Ascending aorta (tissue), 2 donors: Measurements from ENCODE around the gene RXRG. TPM values are rescaled to one million over a fixed set of nuclear protein-coding genes. Genes with fewer than 3 reads are reported as not detected.

Source experiments
- DNase-seq, 2 donors: peaks; one replicate each; pipeline ENCODE4 v3.0.0-alpha.2; 2019; ENCODE audit warnings: low spot score in 2 of 2
- H3K27ac ChIP-seq, 2 donors: fragments of 200-600 bp; sonication (generic); one replicate each; pipeline ENCODE4 v1.5.1; 2016 to 2017; ENCODE audit warnings: mild to moderate bottlenecking in 1 of 2
- H3K27me3 ChIP-seq: fragments of 200-600 bp; sonication (generic); one replicate; pipeline ENCODE4 v1.5.1; 2017
- H3K36me3 ChIP-seq, 2 donors: fragments of 200-600 bp; sonication (generic); one replicate each; pipeline ENCODE4 v1.5.1; 2016
- H3K4me1 ChIP-seq, 2 donors: fragments of 200-600 bp; sonication (generic); one replicate each; pipeline ENCODE4 v1.5.1; 2016 to 2017; ENCODE audit warnings: mild to moderate bottlenecking in 1 of 2
- H3K4me3 ChIP-seq, 2 donors: fragments of 200-600 bp; sonication (generic); one replicate each; pipeline ENCODE4 v1.5.1; 2016 to 2017; ENCODE audit warnings: mild to moderate bottlenecking in 1 of 2
- H3K9me3 ChIP-seq, 2 donors: fragments of 200-600 bp; sonication (generic); one replicate each; pipeline ENCODE4 v1.5.1; 2016
- CTCF ChIP-seq, 3 experiments: fragments of 200-600 bp in 2 of 3; fragments of 450-650 bp in 1 of 3; sonication (generic) in 2 of 3; IDR thresholded peaks; one replicate each; pipeline ENCODE4 v1.5.1; 2016 to 2019; ENCODE audit warnings: antibody characterized with exemption in 3 of 3, mild to moderate bottlenecking in 1 of 3, moderate library complexity in 1 of 3
- intact Hi-C: fragments of 100-400 bp; cut with DNase I; formaldehyde crosslinking; loops from one replicate; pipeline ENCODE4 v1.15.1; 2023
- total RNA-seq: library from RNA; depleted of rRNA; stranded (reverse); fragments of >200 nt; gene quantifications from one replicate; pipeline ENCODE4 v1.1.0, GENCODE V29; 2016

RXRG gene
- total RNA-seq, 1 donor from 2014 or later, result not detected

DNA sequence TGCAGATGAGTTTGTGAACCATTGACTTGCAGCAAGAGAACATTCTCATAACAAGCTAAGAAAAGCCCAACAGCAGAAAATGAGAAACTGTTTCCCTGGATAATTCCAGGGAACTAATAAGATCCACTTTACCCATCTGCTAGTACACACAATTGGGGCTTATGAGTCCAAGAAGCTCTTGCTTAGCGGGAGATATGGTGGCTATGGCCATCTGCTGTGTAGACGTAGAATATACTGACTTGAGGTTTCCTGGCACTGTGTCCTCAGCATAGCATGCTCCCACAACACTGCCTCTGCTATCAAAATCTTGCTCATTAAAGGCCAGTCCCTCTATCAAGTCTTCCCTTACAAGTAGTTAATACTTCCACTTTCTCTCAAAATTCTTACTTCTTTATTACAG is 6.8 kb upstream of the RXRG start:
- TF ChIP-seq CTCF (IDR thresholded peaks at IDR 0.05), result no peak
- Histone ChIP-seq H3K9me3 (no peaks in the 10 kb centered on the region), H3K4me3 (no peak overlapping the region), H3K4me1 (no peaks in the 10 kb centered on the region), H3K36me3 (no peaks in the 10 kb centered on the region), H3K27me3 (no peaks in the 10 kb centered on the region), H3K27ac (no peak overlapping the region)
- intact Hi-C loops, result no loop called here
- no peak for DNase-seq

DNA sequence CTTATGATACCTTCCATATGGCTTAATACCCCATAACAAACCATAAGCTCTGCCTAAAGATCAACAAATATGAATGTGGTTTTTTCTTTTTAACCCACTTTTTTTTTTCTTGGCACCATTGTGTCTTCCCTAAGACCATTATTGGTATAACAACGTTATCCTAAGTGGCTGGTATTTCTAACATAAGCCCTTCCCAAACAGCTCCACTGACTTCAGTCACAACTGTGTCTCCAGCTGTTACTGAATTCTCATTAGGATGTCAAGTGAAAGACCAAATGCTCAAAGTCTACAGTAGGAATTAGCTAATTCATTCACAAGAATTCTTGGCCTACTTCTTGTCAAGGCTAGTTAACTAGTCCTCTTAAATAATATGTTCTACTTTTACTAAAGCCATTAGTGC is 4.2 kb upstream of the RXRG start:
- DNase-seq, result no peak
- Histone ChIP-seq H3K27me3 (peaks cover 3% of the 10 kb centered on the region), H3K27ac (no peak overlapping the region), H3K9me3 (no peaks in the 10 kb centered on the region), H3K4me1 (peaks cover 0 to 7% of the 10 kb centered on the region in 2 donors), H3K36me3 (no peaks in the 10 kb centered on the region), H3K4me3 (no peak overlapping the region)
- no peak for TF ChIP-seq CTCF (IDR thresholded peaks at IDR 0.05)
- intact Hi-C loops, result no loop called here

DNA sequence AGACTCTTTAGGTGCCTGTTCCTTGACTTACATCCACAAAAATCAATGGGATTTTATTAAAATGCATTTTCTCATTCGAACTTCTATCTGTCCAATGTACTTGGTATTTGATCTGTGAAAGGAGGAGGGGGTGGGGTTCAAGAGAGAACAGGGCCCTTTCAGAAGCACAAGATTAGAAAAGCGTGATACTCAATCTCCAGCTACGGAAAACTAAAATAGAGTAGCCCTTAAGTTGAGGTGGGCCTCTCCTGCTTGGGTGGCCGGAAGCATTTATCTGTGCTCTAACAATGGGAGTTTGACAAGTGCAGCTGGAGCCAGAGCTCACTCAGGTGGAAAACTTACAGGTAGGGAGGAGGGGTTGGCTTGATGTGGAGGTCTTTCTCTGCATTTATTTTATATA is 462 bp upstream of the RXRG start:
- peak overlapping the region; percentile 36 to 41 for H3K4me3 ChIP-seq
- no peaks in the 10 kb centered on the region for H3K9me3 ChIP-seq
- no peak for TF ChIP-seq CTCF (IDR thresholded peaks at IDR 0.05)
- no peak for DNase-seq
- no peak overlapping the region for H3K27ac ChIP-seq
- intact Hi-C loops, result no loop called here
- H3K36me3 ChIP-seq, result no peaks in the 10 kb centered on the region
- H3K4me1 ChIP-seq, result peaks cover 0 to 7% of the 10 kb centered on the region in 2 donors
- peaks cover 3% of the 10 kb centered on the region for H3K27me3 ChIP-seq

DNA sequence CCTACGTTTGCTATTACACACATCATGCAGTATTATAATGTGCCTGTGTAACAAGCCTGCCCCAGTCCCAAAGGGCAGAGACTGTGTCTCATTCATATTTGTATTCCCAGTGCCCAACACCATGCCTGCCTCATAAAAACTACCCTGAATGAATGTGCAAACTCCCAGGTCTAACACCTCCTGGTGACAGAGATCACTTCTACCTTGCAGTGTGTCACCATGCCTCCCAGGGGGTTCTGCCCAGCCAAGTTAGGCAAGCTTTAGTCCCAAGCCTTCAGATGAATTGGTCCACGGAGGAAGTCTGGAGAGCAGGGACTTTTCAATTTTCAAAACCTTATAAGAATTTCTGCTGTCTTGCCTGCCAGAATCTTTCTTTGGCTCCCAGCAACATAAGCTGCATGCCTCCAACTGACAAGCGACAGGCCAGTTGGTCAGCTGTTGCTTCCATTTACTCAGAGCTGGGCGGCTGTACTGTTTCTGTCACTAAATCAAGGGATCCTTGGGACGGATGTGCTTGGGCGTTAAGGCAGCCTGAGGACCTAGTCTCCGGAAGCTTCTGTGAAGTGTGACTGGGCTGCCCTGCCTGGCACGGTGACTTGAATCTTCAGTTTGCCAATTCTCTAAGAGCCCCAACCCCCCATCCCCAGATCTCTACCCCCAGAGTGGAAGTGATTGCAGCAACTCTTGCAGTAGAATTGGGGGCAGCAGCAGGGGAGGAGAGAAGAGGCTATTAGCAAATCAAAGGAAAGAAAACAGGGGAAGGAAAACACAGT is 1.2 kb downstream of the RXRG start:
- Histone ChIP-seq H3K4me1 (peaks cover 0 to 7% of the 10 kb centered on the region in 2 donors), H3K27ac (no peak overlapping the region), H3K9me3 (no peaks in the 10 kb centered on the region), H3K4me3 (peak overlapping the region in 1 of 2 donors; percentile 41), H3K27me3 (peaks cover 3% of the 10 kb centered on the region), H3K36me3 (no peaks in the 10 kb centered on the region)
- no peak for TF ChIP-seq CTCF (IDR thresholded peaks at IDR 0.05)
- intact Hi-C loops, result no loop called here
- no peak for DNase-seq

GRCh38 chr1:165442653-165443052 is 2.3 kb downstream of the RXRG start:
- Histone ChIP-seq H3K9me3 (no peaks in the 10 kb centered on the region), H3K4me3 (no peak overlapping the region), H3K27me3 (peaks cover 3% of the 10 kb centered on the region), H3K36me3 (no peaks in the 10 kb centered on the region), H3K27ac (no peak overlapping the region), H3K4me1 (peaks cover 0 to 7% of the 10 kb centered on the region in 2 donors)
- intact Hi-C loops, result no loop called here
- no peak for DNase-seq
- TF ChIP-seq CTCF (IDR thresholded peaks at IDR 0.05), result no peak
